SU-DHL-6 (cell line): ENCODE data around the gene SLC35E4.

ENCODE experiments used
- H2AFZ ChIP-seq: fragments of 200-600 bp; sonication (generic); 2 replicates; pipeline ENCODE4 v1.6.1; 2014; ENCODE audit warnings: low read depth, mild to moderate bottlenecking, moderate library complexity, mixed read lengths, antibody characterized with exemption, low read length; ENCODE audit not compliant: severe bottlenecking
- H3F3A ChIP-seq: fragments of 200-600 bp; shearing (Covaris generic); 2 replicates; pipeline ENCODE4 v1.6.0; 2016; ENCODE audit warnings: antibody characterized with exemption, mild to moderate bottlenecking; ENCODE audit not compliant: insufficient read depth
- H3K27ac ChIP-seq: fragments of 200-600 bp; sonication (generic); 2 replicates; pipeline ENCODE4 v1.5.1; 2016; ENCODE audit warnings: low read depth, mild to moderate bottlenecking, low read length, moderate library complexity, mixed read lengths
- H3K27me3 ChIP-seq: fragments of 200-600 bp; sonication (generic), shearing (Covaris generic); 2 replicates; pipeline ENCODE4 v1.6.0; 2014; ENCODE audit warnings: mild to moderate bottlenecking, low read length
- H3K36me3 ChIP-seq: fragments of 200-600 bp; sonication (generic); 2 replicates; pipeline ENCODE4 v1.6.1; 2014; ENCODE audit warnings: mild to moderate bottlenecking, low read length, mixed read lengths
- H3K4me2 ChIP-seq: fragments of 300-600, 200-600 bp; shearing (Covaris generic), sonication (generic); 2 replicates; pipeline ENCODE4 v1.6.0; 2014; ENCODE audit warnings: low read length, low read depth, mild to moderate bottlenecking; ENCODE audit not compliant: poor library complexity, severe bottlenecking
- H3K4me3 ChIP-seq: fragments of 200-600 bp; sonication (generic); 2 replicates; pipeline ENCODE4 v1.5.1; 2014; ENCODE audit warnings: antibody characterized with exemption, low read length, mild to moderate bottlenecking, mixed read lengths; ENCODE audit not compliant: insufficient read depth, poor library complexity, severe bottlenecking
- H3K79me2 ChIP-seq: fragments of 200-600 bp; sonication (generic); 2 replicates; pipeline ENCODE4 v1.6.1; 2014; ENCODE audit warnings: mild to moderate bottlenecking, low read length, moderate library complexity; ENCODE audit not compliant: insufficient read depth
- H3K9ac ChIP-seq: fragments of 200-600 bp; sonication (generic); 2 replicates; pipeline ENCODE4 v1.7.0; 2014; ENCODE audit warnings: mild to moderate bottlenecking, low read length
- H3K9me2 ChIP-seq: fragments of 200-600 bp; sonication (generic); replicated peaks from 2 replicates; pipeline ENCODE4 v1.6.1; 2014; ENCODE audit warnings: low read length; ENCODE audit not compliant: insufficient read depth
- H3K9me3 ChIP-seq: fragments of 200-600 bp; sonication (generic); 2 replicates; pipeline ENCODE4 v1.6.1; 2014; ENCODE audit warnings: low read length, mixed read lengths; ENCODE audit not compliant: insufficient read depth
- H4K20me1 ChIP-seq: fragments of 200-600 bp; sonication (generic); 2 replicates; pipeline ENCODE4 v1.6.1; 2014; ENCODE audit warnings: low read depth, mild to moderate bottlenecking, antibody characterized with exemption, low read length, moderate library complexity, mixed read lengths
- CTCF ChIP-seq: fragments of 200-600 bp; sonication (generic); IDR thresholded peaks from one replicate; pipeline ENCODE4 v1.5.1; 2017; ENCODE audit warnings: antibody characterized with exemption, mild to moderate bottlenecking, low read length, moderate library complexity; ENCODE audit not compliant: insufficient read depth, poor library complexity, severe bottlenecking
- EZH2phosphoT487 ChIP-seq: fragments of 200-600 bp; sonication (generic), shearing (Covaris generic); conservative IDR thresholded peaks from 2 replicates; pipeline ENCODE4 v1.6.1; 2018; ENCODE audit warnings: mild to moderate bottlenecking, antibody characterized with exemption, low read length, moderate library complexity, mixed read lengths

The SLC35E4 gene

GRCh38 chr22:30689622-30690021, 54.0 kb downstream of the SLC35E4 start:
- Histone ChIP-seq H3K9ac (no peak overlapping the region), H3K79me2 (no peaks in the 10 kb centered on the region), H3K27me3 (no peaks in the 10 kb centered on the region), H3F3A (no peaks in the 10 kb centered on the region), H3K9me2 (no peaks in the 10 kb centered on the region), H2AFZ (no peak overlapping the region), H4K20me1 (no peaks in the 10 kb centered on the region), H3K4me3 (no peak overlapping the region), H3K4me2 (no peak overlapping the region), H3K36me3 (no peaks in the 10 kb centered on the region), H3K27ac (no peak overlapping the region), H3K9me3 (no peaks in the 10 kb centered on the region)
- TF ChIP-seq CTCF, result no peak
- TF ChIP-seq EZH2phosphoT487, result no peak

GRCh38 chr22:30691204-30691603, 55.6 kb downstream of the SLC35E4 start:
- Histone ChIP-seq H3K4me2 (no peak overlapping the region), H3F3A (no peaks in the 10 kb centered on the region), H4K20me1 (no peaks in the 10 kb centered on the region), H3K9me2 (no peaks in the 10 kb centered on the region), H2AFZ (no peak overlapping the region), H3K79me2 (no peaks in the 10 kb centered on the region), H3K27me3 (no peaks in the 10 kb centered on the region), H3K27ac (no peak overlapping the region), H3K36me3 (no peaks in the 10 kb centered on the region), H3K4me3 (no peak overlapping the region), H3K9me3 (no peaks in the 10 kb centered on the region), H3K9ac (no peak overlapping the region)
- TF ChIP-seq CTCF (no peak), EZH2phosphoT487 (no peak)

- no peaks in the 10 kb centered on the region for H4K20me1 ChIP-seq
- no peak overlapping the region for H3K4me2 ChIP-seq
- H3K36me3 ChIP-seq, result no peaks in the 10 kb centered on the region
- H3K4me3 ChIP-seq, result no peak overlapping the region
- no peaks in the 10 kb centered on the region for H3K9me3 ChIP-seq
- H3K27ac ChIP-seq, result no peak overlapping the region
- no peaks in the 10 kb centered on the region for H3K79me2 ChIP-seq
- H3K9me2 ChIP-seq, result no peaks in the 10 kb centered on the region
- H2AFZ ChIP-seq, result no peak overlapping the region
- H3K27me3 ChIP-seq, result no peaks in the 10 kb centered on the region
- H3F3A ChIP-seq, result no peaks in the 10 kb centered on the region
- no peak for TF ChIP-seq CTCF
- no peak for TF ChIP-seq EZH2phosphoT487
- H3K9ac ChIP-seq, result no peak overlapping the region
These were observed 58.6 kb downstream of the SLC35E4 start for GRCh38 chr22:30694171-30694639.
